NB4 (cell line): ENCODE measurements around the gene AP4B1.

Source experiments
- CTCF ChIP-seq: IDR thresholded peaks from one replicate; pipeline ENCODE4 v1.5.1; 2012; ENCODE audit warnings: low read depth, low read length
- MYC ChIP-seq: IDR thresholded peaks from 2 replicates; pipeline ENCODE4 v1.6.1; 2011; ENCODE audit warnings: low read depth, low read length
- POLR2A ChIP-seq: IDR thresholded peaks from 2 replicates; pipeline ENCODE4 v1.6.1; 2011; ENCODE audit warnings: mild to moderate bottlenecking; ENCODE audit not compliant: insufficient read length; ENCODE audit errors: extremely low read depth
- TF ChIP-seq, protein P1 (sequence below): IDR thresholded peaks from 2 replicates; pipeline ENCODE4 v1.6.1; 2011; ENCODE audit warnings: low read depth, low read length

- TF ChIP-seq CTCF = no peak
- TF ChIP-seq, protein P1, sequence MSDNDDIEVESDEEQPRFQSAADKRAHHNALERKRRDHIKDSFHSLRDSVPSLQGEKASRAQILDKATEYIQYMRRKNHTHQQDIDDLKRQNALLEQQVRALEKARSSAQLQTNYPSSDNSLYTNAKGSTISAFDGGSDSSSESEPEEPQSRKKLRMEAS = no peak
- no peak for TF ChIP-seq POLR2A
- TF ChIP-seq MYC = no peak
Observed at GRCh38 chr1:113905435-113905861, 849 bp upstream of the AP4B1 start.
